HepG2 (cell line): ENCODE results near the gene SNUPN. TPM values are rescaled to one million over a fixed set of nuclear protein-coding genes. Genes with fewer than 3 reads are reported as not detected.

Experiments used
- BRCA1 ChIP-seq: sonication (generic); formaldehyde crosslinking; IDR thresholded peaks from 2 replicates; pipeline ENCODE4 v1.4.0; 2020; ENCODE audit warnings: missing genetic modification reagents
- ELK4 ChIP-seq: sonication (generic); formaldehyde crosslinking; IDR thresholded peaks from 2 replicates; pipeline ENCODE4 v1.9.0; 2021; ENCODE audit warnings: missing genetic modification reagents, borderline replicate concordance
- IKZF1 ChIP-seq: fragments of 450-650 bp; IDR thresholded peaks from 2 replicates; pipeline ENCODE4 v1.7.1; 2016
- JUND ChIP-seq: sonication (generic); formaldehyde crosslinking; IDR thresholded peaks from 2 replicates; pipeline ENCODE4 v1.8.0; 2022; ENCODE audit warnings: mild to moderate bottlenecking, missing genetic modification reagents
- KDM1A ChIP-seq: IDR thresholded peaks from 2 replicates; pipeline ENCODE4 v1.6.1; 2016; ENCODE audit warnings: missing compliant biosample characterization
- KDM3A ChIP-seq: IDR thresholded peaks from 2 replicates; pipeline ENCODE4 v1.6.1; 2018; ENCODE audit warnings: low read depth, missing compliant biosample characterization
- NCOA5 ChIP-seq: sonication (generic); formaldehyde crosslinking; IDR thresholded peaks from 2 replicates; pipeline ENCODE4 v1.4.0; 2020; ENCODE audit warnings: missing genetic modification reagents
- NR2F2 ChIP-seq: IDR thresholded peaks from 2 replicates; pipeline ENCODE4 v1.6.1; 2012; ENCODE audit warnings: low read depth, inconsistent platforms, borderline replicate concordance
- RAD21 ChIP-seq: fragments of 450-650 bp; formaldehyde crosslinking; IDR thresholded peaks from 2 replicates; pipeline ENCODE4 v1.5.0; 2020; ENCODE audit warnings: mild to moderate bottlenecking
- SAFB2 ChIP-seq: sonication (generic); formaldehyde crosslinking; IDR thresholded peaks from 2 replicates; pipeline ENCODE4 v1.5.1; 2020; ENCODE audit warnings: missing genetic modification reagents, low read depth, mild to moderate bottlenecking, borderline replicate concordance
- TCF7 ChIP-seq: sonication (generic); IDR thresholded peaks from 2 replicates; pipeline ENCODE4 v1.6.1; 2016; ENCODE audit warnings: antibody characterized with exemption, low read depth
- TFAP4 ChIP-seq: sonication (generic); IDR thresholded peaks from 2 replicates; pipeline ENCODE4 v1.6.1; 2016; ENCODE audit warnings: low read depth, borderline replicate concordance
- TMF1 ChIP-seq: sonication (generic); formaldehyde crosslinking; IDR thresholded peaks from 2 replicates; pipeline ENCODE4 v1.8.1; 2022; ENCODE audit warnings: low read depth, missing genetic modification reagents
- TOE1 ChIP-seq: sonication (generic); formaldehyde crosslinking; IDR thresholded peaks from 2 replicates; pipeline ENCODE4 v1.4.0; 2020; ENCODE audit warnings: mild to moderate bottlenecking, missing genetic modification reagents
- ZBTB25 ChIP-seq: IDR thresholded peaks from 2 replicates; pipeline ENCODE4 v1.6.1; 2018; ENCODE audit warnings: missing genetic modification reagents
- ZFAT ChIP-seq: sonication (generic); formaldehyde crosslinking; conservative IDR thresholded peaks from 2 replicates; pipeline ENCODE4 v1.8.1; 2023; ENCODE audit warnings: missing genetic modification reagents, inconsistent platforms
- ZNF234 ChIP-seq: sonication (generic); formaldehyde crosslinking; conservative IDR thresholded peaks from 2 replicates; pipeline ENCODE4 v1.5.1; 2020; ENCODE audit warnings: mild to moderate bottlenecking, missing genetic modification reagents
- ZNF644 ChIP-seq: IDR thresholded peaks from 2 replicates; pipeline ENCODE4 v1.6.1; 2016; ENCODE audit warnings: low read depth
- ZNF766 ChIP-seq: sonication (generic); formaldehyde crosslinking; IDR thresholded peaks from 2 replicates; pipeline ENCODE4 v1.5.0; 2020; ENCODE audit warnings: missing genetic modification reagents, borderline replicate concordance
- polyA plus RNA-seq, 8 experiments: library from polyadenylated mRNA; depleted of rRNA in 3 of 8; stranded (reverse) in 7 of 8; unstranded in 1 of 8; fragments of >200 nt; fragmentation: Illumina TruSeq in 4 of 8; extraction: Trizol in 4 of 8; gene quantifications; 2 replicates each; pipeline versions ENCODE4 v1.2.1 to v1.2.3, GENCODE V29; 2011 to 2016; ENCODE audit warnings: low read depth in 4 of 8, missing spikeins in 1 of 8, mixed read lengths in 1 of 8; ENCODE audit not compliant: insufficient read depth in 1 of 8
- total RNA-seq, 5 experiments: library from RNA; depleted of rRNA; stranded (reverse); fragments of >200 nt; fragmentation: Illumina TruSeq; extraction: Trizol; gene quantifications; 2 replicates each; pipeline ENCODE4 v1.2.3, GENCODE V29; 2016; ENCODE audit warnings: low read depth in 1 of 5
- TF ChIP-seq, protein P1 (sequence below): fragments of 450-650 bp; IDR thresholded peaks from 2 replicates; pipeline ENCODE4 v1.6.1; 2016
- TF ChIP-seq, protein P2 (sequence below): sonication (generic); formaldehyde crosslinking; IDR thresholded peaks from 2 replicates; pipeline ENCODE4 v1.5.0; 2020; ENCODE audit warnings: mild to moderate bottlenecking, missing genetic modification reagents
- TF ChIP-seq, protein P3 (sequence below): sonication (generic); formaldehyde crosslinking; IDR thresholded peaks from 2 replicates; pipeline ENCODE4 v1.5.0; 2020; ENCODE audit warnings: missing genetic modification reagents

The SNUPN gene
- total and polyA plus RNA-seq, 2 of the 13 experiments (the other 11 are each of a cell fraction or from before 2014, with no cell fraction given) = 9.0 to 16.4 TPM

- no peak for TF ChIP-seq NCOA5 (CRISPR knock-in tag)
- no peak for TF ChIP-seq ZNF644
- peak; percentile 50; the same call in 1 of the 2 replicates for TF ChIP-seq ZNF766 (CRISPR knock-in tag)
- no peak; the same call in 1 of the 2 replicates for TF ChIP-seq NR2F2
- TF ChIP-seq TMF1 (CRISPR knock-in tag) = 0 out of 2 replicates have a peak, but pooled peaks have one; percentile 1
- TF ChIP-seq ELK4 (CRISPR knock-in tag) = no peak
- peak; percentile 81; the same call in 1 of the 2 replicates for TF ChIP-seq TFAP4
- no peak for TF ChIP-seq JUND (CRISPR knock-in tag)
- no peak for TF ChIP-seq ZNF234 (CRISPR knock-in tag)
- TF ChIP-seq KDM3A (CRISPR knock-in tag) = peak; percentile 92
- no peak; the same call in 1 of the 2 replicates for TF ChIP-seq TOE1
- TF ChIP-seq ZFAT (CRISPR knock-in tag) = 0 out of 2 replicates have a peak, but pooled peaks have one; percentile 44
- no peak; the same call in 1 of the 2 replicates for TF ChIP-seq SAFB2 (CRISPR knock-in tag)
- TF ChIP-seq, protein P1, sequence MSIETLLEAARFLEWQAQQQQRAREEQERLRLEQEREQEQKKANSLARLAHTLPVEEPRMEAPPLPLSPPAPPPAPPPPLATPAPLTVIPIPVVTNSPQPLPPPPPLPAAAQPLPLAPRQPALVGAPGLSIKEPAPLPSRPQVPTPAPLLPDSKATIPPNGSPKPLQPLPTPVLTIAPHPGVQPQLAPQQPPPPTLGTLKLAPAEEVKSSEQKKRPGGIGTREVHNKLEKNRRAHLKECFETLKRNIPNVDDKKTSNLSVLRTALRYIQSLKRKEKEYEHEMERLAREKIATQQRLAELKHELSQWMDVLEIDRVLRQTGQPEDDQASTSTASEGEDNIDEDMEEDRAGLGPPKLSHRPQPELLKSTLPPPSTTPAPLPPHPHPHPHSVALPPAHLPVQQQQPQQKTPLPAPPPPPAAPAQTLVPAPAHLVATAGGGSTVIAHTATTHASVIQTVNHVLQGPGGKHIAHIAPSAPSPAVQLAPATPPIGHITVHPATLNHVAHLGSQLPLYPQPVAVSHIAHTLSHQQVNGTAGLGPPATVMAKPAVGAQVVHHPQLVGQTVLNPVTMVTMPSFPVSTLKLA = peak; percentile 35; the same call in 1 of the 2 replicates
- TF ChIP-seq IKZF1 = no peak
- peak; percentile 85 for TF ChIP-seq ZBTB25 (CRISPR knock-in tag)
- TF ChIP-seq BRCA1 (CRISPR knock-in tag) = 0 out of 2 replicates have a peak, but pooled peaks have one; percentile 69
- TF ChIP-seq, protein P2, sequence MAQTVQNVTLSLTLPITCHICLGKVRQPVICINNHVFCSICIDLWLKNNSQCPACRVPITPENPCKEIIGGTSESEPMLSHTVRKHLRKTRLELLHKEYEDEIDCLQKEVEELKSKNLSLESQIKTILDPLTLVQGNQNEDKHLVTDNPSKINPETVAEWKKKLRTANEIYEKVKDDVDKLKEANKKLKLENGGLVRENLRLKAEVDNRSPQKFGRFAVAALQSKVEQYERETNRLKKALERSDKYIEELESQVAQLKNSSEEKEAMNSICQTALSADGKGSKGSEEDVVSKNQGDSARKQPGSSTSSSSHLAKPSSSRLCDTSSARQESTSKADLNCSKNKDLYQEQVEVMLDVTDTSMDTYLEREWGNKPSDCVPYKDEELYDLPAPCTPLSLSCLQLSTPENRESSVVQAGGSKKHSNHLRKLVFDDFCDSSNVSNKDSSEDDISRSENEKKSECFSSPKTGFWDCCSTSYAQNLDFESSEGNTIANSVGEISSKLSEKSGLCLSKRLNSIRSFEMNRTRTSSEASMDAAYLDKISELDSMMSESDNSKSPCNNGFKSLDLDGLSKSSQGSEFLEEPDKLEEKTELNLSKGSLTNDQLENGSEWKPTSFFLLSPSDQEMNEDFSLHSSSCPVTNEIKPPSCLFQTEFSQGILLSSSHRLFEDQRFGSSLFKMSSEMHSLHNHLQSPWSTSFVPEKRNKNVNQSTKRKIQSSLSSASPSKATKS = peak; percentile 86; the same call in 1 of the 2 replicates
- no peak for TF ChIP-seq TCF7
- TF ChIP-seq, protein P3, sequence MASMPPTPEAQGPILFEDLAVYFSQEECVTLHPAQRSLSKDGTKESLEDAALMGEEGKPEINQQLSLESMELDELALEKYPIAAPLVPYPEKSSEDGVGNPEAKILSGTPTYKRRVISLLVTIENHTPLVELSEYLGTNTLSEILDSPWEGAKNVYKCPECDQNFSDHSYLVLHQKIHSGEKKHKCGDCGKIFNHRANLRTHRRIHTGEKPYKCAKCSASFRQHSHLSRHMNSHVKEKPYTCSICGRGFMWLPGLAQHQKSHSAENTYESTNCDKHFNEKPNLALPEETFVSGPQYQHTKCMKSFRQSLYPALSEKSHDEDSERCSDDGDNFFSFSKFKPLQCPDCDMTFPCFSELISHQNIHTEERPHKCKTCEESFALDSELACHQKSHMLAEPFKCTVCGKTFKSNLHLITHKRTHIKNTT (CRISPR knock-in tag) = no peak
- peak; percentile 9; the same call in 1 of the 2 replicates for TF ChIP-seq RAD21
- peak; percentile 34; the same call in 1 of the 2 replicates for TF ChIP-seq KDM1A (CRISPR knock-in tag)
Observed at GRCh38 chr15:75625542-75626347, at the start of gene SNUPN (continued).
